Heart left ventricle (tissue), 16 donors: ENCODE results near the gene CD160. TPM values are rescaled to one million over a fixed set of nuclear protein-coding genes. Genes with fewer than 3 reads are reported as not detected.

ENCODE experiments used
- ATAC-seq, 4 donors: fragments of 200-7000 bp; cut with Tn5 transposase; one replicate each; pipeline ENCODE4 v1.9.1; 2020 to 2022; ENCODE audit warnings: moderate library complexity in 4 of 4, mild to moderate bottlenecking in 3 of 4, moderate number of reproducible peaks in 1 of 4
- DNase-seq, 5 donors: peaks; one replicate each; pipeline ENCODE4 v3.0.0-alpha.2; 2020
- H3K27ac ChIP-seq, 12 donors: fragments of 200-600 bp; sonication (generic) in 4 of 12; one replicate each; pipeline versions ENCODE4 v1.5.0 to v1.8.0; 2016 to 2022; ENCODE audit warnings: mild to moderate bottlenecking in 2 of 12
- H3K27me3 ChIP-seq, 9 donors: fragments of 200-600 bp; sonication (generic) in 2 of 9; one replicate each; pipeline versions ENCODE4 v1.5.1 to v1.8.0; 2016 to 2022; ENCODE audit warnings: mild to moderate bottlenecking in 3 of 9
- H3K36me3 ChIP-seq, 9 donors: fragments of 200-600 bp; sonication (generic) in 2 of 9; one replicate each; pipeline versions ENCODE4 v1.5.0 to v1.8.0; 2018 to 2022; ENCODE audit warnings: mild to moderate bottlenecking in 2 of 9
- H3K4me1 ChIP-seq, 12 donors: fragments of 200-600 bp; sonication (generic) in 4 of 12; one replicate each; pipeline versions ENCODE4 v1.5.0 to v1.8.0; 2016 to 2022; ENCODE audit warnings: mild to moderate bottlenecking in 3 of 12
- H3K4me3 ChIP-seq, 12 donors: fragments of 200-600 bp; sonication (generic) in 4 of 12; one replicate each; pipeline versions ENCODE4 v1.5.0 to v1.8.0; 2017 to 2022; ENCODE audit warnings: mild to moderate bottlenecking in 9 of 12, moderate library complexity in 4 of 12
- H3K9me3 ChIP-seq, 12 donors: fragments of 200-600 bp; sonication (generic) in 4 of 12; one replicate each; pipeline versions ENCODE4 v1.5.0 to v1.8.0; 2016 to 2022; ENCODE audit warnings: mild to moderate bottlenecking in 1 of 12
- CTCF ChIP-seq, 12 donors: fragments of 200-600 bp; sonication (generic) in 4 of 12; IDR thresholded peaks; one replicate each; pipeline versions ENCODE4 v1.5.0 to v1.8.0; 2018 to 2022; ENCODE audit warnings: antibody characterized with exemption in 12 of 12, mild to moderate bottlenecking in 5 of 12
- POLR2A ChIP-seq, 2 donors: fragments of 450-650 bp; IDR thresholded peaks; one replicate each; pipeline ENCODE4 v1.6.1; 2017; ENCODE audit warnings: antibody characterized with exemption in 2 of 2, mild to moderate bottlenecking in 2 of 2, moderate library complexity in 2 of 2
- WGBS, 4 donors: extraction: QIAGEN DNeasy Blood & Tissue Kit in 2 of 4; methylation state at CpG; one replicate each; pipeline versions ENCODE4 v1.1.5 to v1.1.7; 2013 to 2018; 5-methylcytosine and 5-hydroxymethylcytosine counted together
- intact Hi-C, 10 donors: fragments of 100-400 bp; cut with DNase I; formaldehyde crosslinking; loops; one replicate each; pipeline versions ENCODE4 v1.11.1 to v1.14.2; 2022
- polyA plus RNA-seq, 2 donors: library from polyadenylated mRNA; stranded (reverse); fragments of 200-250 nt; gene quantifications; one replicate each; pipeline ENCODE4 v1.2.3, GENCODE V29; 2013
- total RNA-seq, 9 donors: library from RNA; depleted of rRNA in 2 of 9; stranded (reverse); fragments of >200 nt in 2 of 9; fragmentation: NEBNext Ultra II Directional in 3 of 9; extraction: Animal tissue kit (Norgen Biotek cat#: 25700) in 3 of 9; gene quantifications; one replicate each; pipeline versions ENCODE4 v1.1.0 to v1.2.4, GENCODE V29; 2016 to 2023
- donor health status: ischemic (EF 13 %, LVEDD 7.1; RV severe dilation, severe dysfunction).
- donor health status: healthy with polysubstance abuse.
- donor health status: DM: no; HTN: yes; CAD: no.
- donor health status: DM: no; HTN: no; CAD: no.
- donor health status: ischemic (EF 25% LVEDD 6.9; RV normal size, moderate dysfunction).
- donor health status: ischemic (EF 25% LVEDD 5.7; RV mildly dilated, moderate dysfunction).
- donor health status: healthy.
- donor health status: DM: yes; HTN: yes; CAD: no.
- donor health status: ischemic (EF 35%, LVEDD 5.7; RV mildly dilated, moderate dysfunction).
- donor health status: nonischemic (EF 11% LVEDD 7.7; RV severe dilation, severe dysfunction).
- donor health status: DM: yes; HTN: yes; CAD: no.
- donor health status: PGD.
- donor health status: ischemic (EF 29% LVEDD 5.4; RV normal size, mild dysfunction).
- donor health status: nonischemic (EF 23%, LVEDD 6.1; RV moderate dilation, normal function).

Gene CD160
- total and polyA plus RNA-seq, 11 donors, result 0.64 to 0.79 TPM; not detected in 9

- DNase-seq, result no peak
- TF ChIP-seq POLR2A (IDR thresholded peaks at IDR 0.05), result no peak
- TF ChIP-seq CTCF (IDR thresholded peaks at IDR 0.05), result no peak
- no peaks in the 10 kb centered on the region for H3K36me3 ChIP-seq
- H3K27me3 ChIP-seq, result no peaks in the 10 kb centered on the region
- H3K4me1 ChIP-seq, result no peaks in the 10 kb centered on the region
- no peak overlapping the region for H3K27ac ChIP-seq
- no peak overlapping the region for H3K4me3 ChIP-seq
- intact Hi-C loops, result no loop called here
- no peak for ATAC-seq
- H3K9me3 ChIP-seq, result no peaks in the 10 kb centered on the region
- 60 to 67% (median 67%) methylated on average over 2 of the region's 2 CpGs for WGBS, 4 donors
These were observed 17.2 kb upstream of the CD160 start for GRCh38 chr1:145702052-145702451.

GRCh38 chr1:145702826-145703225 is 16.5 kb upstream of the CD160 start:
- WGBS, 4 donors, result 85 to 92% (median 90%) methylated on average over 7 of the region's 7 CpGs
- Histone ChIP-seq H3K27ac (no peak overlapping the region), H3K4me1 (no peaks in the 10 kb centered on the region), H3K4me3 (no peak overlapping the region), H3K27me3 (no peaks in the 10 kb centered on the region), H3K9me3 (no peaks in the 10 kb centered on the region), H3K36me3 (no peaks in the 10 kb centered on the region)
- no peak for ATAC-seq
- DNase-seq, result no peak
- TF ChIP-seq CTCF (IDR thresholded peaks at IDR 0.05) (no peak), POLR2A (IDR thresholded peaks at IDR 0.05) (no peak)
- intact Hi-C loops, result no loop called here

- Histone ChIP-seq H3K27ac (no peak overlapping the region), H3K4me1 (no peaks in the 10 kb centered on the region), H3K4me3 (no peak overlapping the region), H3K9me3 (no peaks in the 10 kb centered on the region), H3K27me3 (no peaks in the 10 kb centered on the region), H3K36me3 (no peaks in the 10 kb centered on the region)
- WGBS, 4 donors, result 85 to 92% (median 90%) methylated on average over 7 of the region's 7 CpGs
- TF ChIP-seq CTCF (IDR thresholded peaks at IDR 0.05), result no peak
- no peak for TF ChIP-seq POLR2A (IDR thresholded peaks at IDR 0.05)
- ATAC-seq (no peak), DNase-seq (no peak)
- intact Hi-C loops, result no loop called here
These were observed 13.7 kb upstream of the CD160 start for GRCh38 chr1:145705622-145706021.

DNA sequence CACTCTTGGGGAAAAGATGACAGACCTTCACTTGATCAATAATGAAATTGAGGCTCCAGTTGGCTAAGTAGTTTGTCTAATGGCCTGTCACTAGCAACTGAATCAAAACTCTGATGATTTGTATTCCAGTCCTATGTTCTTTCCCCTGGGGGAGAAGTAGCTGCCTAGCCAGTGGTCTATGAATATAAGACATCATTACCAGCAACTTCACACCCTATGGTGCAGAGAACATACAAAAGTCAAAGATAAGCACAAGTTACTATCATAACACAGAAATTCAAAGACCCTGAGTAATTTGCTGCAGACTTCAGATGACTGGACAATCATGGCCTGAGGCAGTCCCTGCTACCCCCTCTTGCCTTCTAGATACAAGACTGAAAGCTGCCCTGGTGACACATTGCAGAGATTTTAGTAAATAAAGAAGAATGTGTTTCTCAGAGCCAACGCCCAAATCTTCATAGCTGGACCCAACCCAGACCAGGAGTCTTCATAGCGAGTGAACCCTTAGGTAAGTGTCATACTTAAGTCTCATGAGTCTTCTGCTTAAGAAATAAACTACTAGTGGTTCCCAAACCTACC is 13.1 kb upstream of the CD160 start:
- no peaks in the 10 kb centered on the region for H3K27me3 ChIP-seq
- DNase-seq (no peak), ATAC-seq (no peak)
- no peaks in the 10 kb centered on the region for H3K36me3 ChIP-seq
- H3K4me3 ChIP-seq, result no peak overlapping the region
- H3K4me1 ChIP-seq, result no peaks in the 10 kb centered on the region
- no peak overlapping the region for H3K27ac ChIP-seq
- H3K9me3 ChIP-seq, result no peaks in the 10 kb centered on the region
- intact Hi-C loops, result no loop called here
- 82 to 97% (median 88%) methylated on average over 2 of the region's 2 CpGs for WGBS, 4 donors
- TF ChIP-seq CTCF (IDR thresholded peaks at IDR 0.05), result no peak
- TF ChIP-seq POLR2A (IDR thresholded peaks at IDR 0.05), result no peak
